GM19099 (cell line): ENCODE results near the gene MPEG1.
A peak's percentile ranks its signal among the peaks of the same experiment; 100 is the strongest.

Experiments
- POLR2A ChIP-seq: IDR thresholded peaks from 3 replicates; pipeline ENCODE4 v1.6.1; 2011; ENCODE audit warnings: low read depth; ENCODE audit not compliant: insufficient read length; ENCODE audit errors: extremely low read depth

The MPEG1 gene

DNA sequence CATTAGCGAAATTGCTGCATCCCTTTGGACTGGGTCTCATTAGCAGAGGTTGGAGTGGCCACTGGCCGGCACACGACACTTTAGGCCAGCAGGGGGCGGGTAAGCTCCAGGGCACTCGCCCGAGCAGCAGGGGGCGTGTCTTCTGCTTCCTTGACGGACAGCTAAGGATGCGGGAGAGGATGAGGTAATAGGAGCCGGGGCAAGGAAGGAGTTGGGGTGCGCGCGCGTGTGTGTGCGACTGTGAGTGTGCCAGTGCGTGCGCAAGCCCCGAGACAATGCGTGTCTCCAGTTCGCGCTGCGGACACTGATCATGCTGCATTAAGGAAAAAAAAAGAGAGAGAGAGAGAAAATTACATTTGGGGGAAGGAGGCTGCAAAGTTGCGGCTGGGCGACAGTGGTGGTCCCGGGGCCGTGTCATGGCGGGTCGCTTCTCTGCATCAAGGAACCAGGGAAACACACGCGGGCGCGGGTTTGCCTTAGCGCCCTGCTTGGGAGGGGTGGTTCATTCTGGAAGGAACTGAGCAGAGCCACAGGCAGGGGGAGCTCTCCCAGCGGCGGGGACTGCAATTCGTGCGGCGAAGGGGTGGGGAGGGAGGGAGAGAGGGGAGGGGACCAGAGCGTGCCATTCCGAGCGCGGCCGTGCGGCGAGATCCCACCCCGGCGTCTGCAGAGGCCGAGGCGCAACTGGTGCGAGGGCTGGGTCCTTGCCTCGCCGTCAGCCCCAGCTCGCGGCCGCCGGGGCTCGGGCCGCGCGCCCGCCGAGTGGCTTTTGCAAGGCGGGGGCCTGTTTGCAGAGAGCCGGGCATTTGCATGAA is 41.0 kb downstream of the MPEG1 start, which contains the start of gene DTX4:
DTX4 (plus strand) TSS at position 625 of the 815 bp plus-strand sequence. CDS start 464 bp downstream, outside the sequence.
- peak; percentile 51 for TF ChIP-seq POLR2A

DNA sequence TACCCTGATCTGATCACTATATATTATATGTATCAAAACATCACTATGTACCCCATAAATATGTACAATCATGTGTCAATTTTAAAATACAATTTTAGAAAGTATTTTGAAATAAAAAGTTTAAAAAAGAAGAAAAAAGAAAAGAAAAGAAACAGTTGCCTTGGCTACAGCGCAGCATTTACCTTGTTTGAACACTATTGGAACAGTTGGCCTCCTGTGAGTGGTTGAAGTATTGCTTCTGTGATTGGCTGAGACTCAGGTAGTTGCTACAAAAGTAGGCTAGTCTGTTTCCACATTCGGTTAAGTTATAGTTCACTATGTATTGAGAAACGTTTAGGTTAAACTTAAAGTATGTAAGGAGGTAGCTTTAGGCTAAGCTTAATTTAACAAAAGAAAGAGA is 48.7 kb downstream of the MPEG1 start:
- no peak for TF ChIP-seq POLR2A
